NOMO-1 (cell line): Measurements from ENCODE around the gene CCDC38.

ENCODE experiments used
- DNase-seq, 2 experiments: peaks; one replicate each; lab custom pipeline; 2025; ENCODE audit not compliant: unreplicated experiment in 2 of 2; lab: John Stamatoyannopoulos, UW

CCDC38 gene

GRCh38 chr12:95838125-95838524, 104.3 kb downstream of the CCDC38 start:
- no peak for DNase-seq

DNA sequence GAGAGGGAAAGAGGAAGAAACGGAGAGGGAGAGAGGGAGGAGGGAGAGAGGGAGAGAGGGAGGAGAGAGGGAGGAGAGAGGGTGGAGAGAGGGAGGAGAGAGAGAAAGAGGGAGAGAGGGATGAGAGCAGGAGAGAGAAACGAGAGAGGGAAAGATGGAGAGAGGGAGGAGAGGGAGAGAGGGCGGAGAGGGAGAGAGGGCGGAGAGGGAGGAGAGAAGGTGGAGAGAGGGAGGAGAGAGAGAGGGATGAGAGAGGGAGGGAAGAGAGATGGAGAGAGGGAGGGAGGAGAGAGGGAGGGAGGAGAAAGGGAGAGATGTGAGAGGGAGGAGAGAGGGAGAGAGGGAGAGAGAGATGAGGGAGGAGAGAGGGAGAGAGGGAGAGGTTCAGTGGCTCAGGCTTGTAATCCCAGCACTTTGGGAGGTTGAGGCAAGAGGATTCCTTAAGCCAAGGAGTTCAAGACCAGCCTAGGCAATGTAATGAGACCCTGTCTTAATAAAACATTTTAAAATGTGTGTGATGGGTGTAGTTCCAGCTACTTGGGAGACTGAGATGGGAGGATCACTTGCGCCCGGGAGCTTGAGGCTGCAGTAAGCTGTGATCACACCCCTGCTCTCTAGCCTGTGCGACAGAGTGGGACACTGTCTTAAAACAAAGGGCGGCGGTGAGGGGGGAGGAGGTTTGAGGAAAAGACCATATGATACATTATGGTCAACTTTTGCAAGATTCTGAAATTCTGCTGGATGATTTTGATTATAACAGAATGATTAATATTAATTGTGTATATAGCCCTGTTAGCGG, 105.0 kb downstream of the CCDC38 start:
- DNase-seq: no peak

GRCh38 chr12:95836630-95837239, 105.7 kb downstream of the CCDC38 start:
- no peak for DNase-seq

GRCh38 chr12:95836185-95836609, 106.2 kb downstream of the CCDC38 start:
- DNase-seq: no peak

DNA sequence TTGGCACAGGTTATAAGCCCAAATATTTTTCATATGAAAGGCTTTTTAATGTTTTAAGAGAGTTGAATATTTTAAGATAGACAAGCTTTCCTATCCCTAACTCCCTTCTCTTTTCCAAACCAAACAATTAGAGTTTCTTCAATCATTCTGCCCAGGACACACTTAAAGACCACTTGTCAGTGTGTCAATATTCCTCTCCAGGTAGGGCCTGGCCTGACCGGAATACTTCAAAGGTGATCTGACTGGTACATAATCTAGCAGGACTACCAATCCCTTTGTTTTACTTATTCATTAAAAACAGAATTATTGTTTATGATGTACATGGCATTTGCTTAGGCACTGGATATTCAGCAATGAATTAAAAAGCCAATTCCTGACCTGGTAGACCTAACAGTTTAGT, 107.8 kb downstream of the CCDC38 start:
- no peak for DNase-seq

DNA sequence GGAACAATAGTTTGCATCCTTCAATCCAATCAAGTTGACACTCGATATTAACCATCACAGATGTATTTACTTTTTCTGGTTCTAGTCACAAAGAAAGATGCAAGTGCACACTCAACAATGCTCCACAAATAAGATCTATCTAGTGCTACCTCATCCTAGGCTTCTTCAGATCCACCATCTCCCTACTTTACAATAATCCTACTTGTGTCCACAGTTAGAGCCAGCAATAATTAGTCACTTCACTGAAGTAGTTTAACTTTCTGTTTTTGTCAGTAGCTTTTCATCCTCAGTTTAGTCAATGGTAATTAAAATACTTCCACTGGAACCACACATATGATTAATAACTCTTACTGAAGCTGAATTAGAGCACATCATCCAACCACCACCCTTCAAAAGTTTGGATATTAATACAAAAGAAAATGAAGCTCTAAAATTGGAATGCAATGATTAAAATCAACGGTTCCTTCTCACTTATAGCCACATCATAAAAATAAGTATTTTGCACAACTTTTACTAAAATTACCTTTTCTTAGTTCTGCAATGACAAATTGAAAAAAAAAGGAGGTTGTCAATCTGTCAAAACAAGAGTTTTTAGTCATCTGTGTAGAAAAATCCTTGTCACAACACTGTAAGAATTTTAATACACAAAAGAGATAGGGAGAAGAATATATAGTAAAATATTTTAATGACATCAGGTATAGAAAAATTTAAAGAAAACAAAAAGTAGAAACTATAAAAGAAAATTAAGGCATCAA, 111.9 kb downstream of the CCDC38 start:
- DNase-seq: no peak

GRCh38 chr12:95829395-95829794, 113.0 kb downstream of the CCDC38 start:
- DNase-seq: no peak

- no peak for DNase-seq
Observed at GRCh38 chr12:95820096-95820703, 122.2 kb downstream of the CCDC38 start.
